Sciatic nerve (tissue), 2 donors: ENCODE data around the gene POU1F1. TPM values are rescaled to one million over a fixed set of nuclear protein-coding genes. Genes with fewer than 3 reads are reported as not detected.
"Not testable (repeated sequence)": the region's sequence is repeated elsewhere in the genome, so short reads cannot be mapped to it uniquely, and the experiment has no call there.

ENCODE experiments used
- ATAC-seq: fragments of 200-7000 bp; cut with Tn5 transposase; one replicate; pipeline ENCODE4 v1.9.1; 2020; ENCODE audit warnings: mild to moderate bottlenecking, moderate library complexity
- DNase-seq: peaks from one replicate; pipeline ENCODE4 v3.0.0-alpha.2; 2020; ENCODE audit warnings: low spot score
- intact Hi-C: fragments of 100-400 bp; cut with DNase I; formaldehyde crosslinking; loops from one replicate; pipeline ENCODE4 v1.14.2; 2022
- total RNA-seq: library from RNA; stranded (reverse); fragmentation: NEBNext Ultra II Directional; extraction: Animal tissue kit (Norgen Biotek cat#: 25700); gene quantifications from one replicate; pipeline ENCODE4 v1.2.1, GENCODE V29; 2021
- donor health status: DM: no; HTN: no; CAD: no.
- donor health status: DM: no; HTN: no; CAD: no.

The POU1F1 gene
- total RNA-seq, 1 donor from 2014 or later, result not detected

GRCh38 chr3:87267953-87268645 is 8.3 kb downstream of the POU1F1 start:
- intact Hi-C loops, result no loop called here
- no peak for ATAC-seq
- no peak for DNase-seq

- intact Hi-C loops, result no loop called here
- ATAC-seq, result no peak
Observed at GRCh38 chr3:87261925-87262324, 14.5 kb downstream of the POU1F1 start.

GRCh38 chr3:87260270-87260669 is 16.1 kb downstream of the POU1F1 start:
- intact Hi-C loops, result no loop called here
- DNase-seq, result no peak
- no peak for ATAC-seq

More at GRCh38 chr3:87261925-87262324, 14.5 kb downstream of the POU1F1 start:
- no peak for DNase-seq

GRCh38 chr3:87250009-87250408 is 26.4 kb downstream of the POU1F1 start:
- intact Hi-C loops, result no loop called here
- DNase-seq, result no peak
- ATAC-seq, result no peak

- DNase-seq (no peak), ATAC-seq (no peak)
Observed at GRCh38 chr3:87248831-87249230, 27.6 kb downstream of the POU1F1 start.

GRCh38 chr3:87248231-87248630 is 28.2 kb downstream of the POU1F1 start:
- DNase-seq, ATAC-seq, intact Hi-C loops: not testable (repeated sequence)

More at GRCh38 chr3:87248831-87249230, 27.6 kb downstream of the POU1F1 start:
- intact Hi-C loops, result no loop called here

- intact Hi-C loops, result no loop called here
- ATAC-seq (no peak), DNase-seq (no peak)
Observed at GRCh38 chr3:87247430-87247773, 29.0 kb downstream of the POU1F1 start.

GRCh38 chr3:87246662-87247429 is 29.5 kb downstream of the POU1F1 start:
- DNase-seq (no peak), ATAC-seq (no peak)
- intact Hi-C loops, result no loop called here

GRCh38 chr3:87236093-87236492 is 40.3 kb downstream of the POU1F1 start:
- ATAC-seq (no peak), DNase-seq (no peak)
- intact Hi-C loops, result no loop called here

GRCh38 chr3:87233805-87234204 is 42.6 kb downstream of the POU1F1 start:
- DNase-seq, result no peak
- intact Hi-C loops, result no loop called here
- no peak for ATAC-seq

GRCh38 chr3:87229113-87229512 is 47.3 kb downstream of the POU1F1 start:
- DNase-seq, result no peak
- ATAC-seq, result no peak
- intact Hi-C loops, result no loop called here

- ATAC-seq (no peak), DNase-seq (no peak)
- intact Hi-C loops, result no loop called here
Observed at GRCh38 chr3:87228316-87228715, 48.1 kb downstream of the POU1F1 start.

GRCh38 chr3:87227835-87228144 is 48.6 kb downstream of the POU1F1 start:
- DNase-seq, result no peak
- no peak for ATAC-seq
- intact Hi-C loops, result no loop called here

- peak; percentile 96 for DNase-seq
- intact Hi-C loops, result no loop called here
- ATAC-seq, result peak; percentile 98
Observed at GRCh38 chr3:87227104-87227834, 49.1 kb downstream of the POU1F1 start, which contains the start of gene CHMP2B. CHMP2B (plus strand) TSS chr3:87227309; CDS start chr3:87227523, 214 bp downstream.

- intact Hi-C loops, result no loop called here
- DNase-seq (no peak), ATAC-seq (no peak)
Observed at GRCh38 chr3:87225659-87226058, 50.7 kb downstream of the POU1F1 start.

GRCh38 chr3:87219611-87220010 is 56.8 kb downstream of the POU1F1 start:
- DNase-seq, result no peak
- no peak for ATAC-seq
- intact Hi-C loops, result no loop called here

GRCh38 chr3:87218560-87218959 is 57.8 kb downstream of the POU1F1 start:
- ATAC-seq, result no peak
- intact Hi-C loops, result no loop called here
- no peak for DNase-seq
